ENCODE measurements around the gene ZMIZ1. TPM values are rescaled to one million over a fixed set of nuclear protein-coding genes. Genes with fewer than 3 reads are reported as not detected.

ZMIZ1 gene
- total RNA-seq, 2 donors from 2014 or later: 51.4 to 58.0 TPM

DNA sequence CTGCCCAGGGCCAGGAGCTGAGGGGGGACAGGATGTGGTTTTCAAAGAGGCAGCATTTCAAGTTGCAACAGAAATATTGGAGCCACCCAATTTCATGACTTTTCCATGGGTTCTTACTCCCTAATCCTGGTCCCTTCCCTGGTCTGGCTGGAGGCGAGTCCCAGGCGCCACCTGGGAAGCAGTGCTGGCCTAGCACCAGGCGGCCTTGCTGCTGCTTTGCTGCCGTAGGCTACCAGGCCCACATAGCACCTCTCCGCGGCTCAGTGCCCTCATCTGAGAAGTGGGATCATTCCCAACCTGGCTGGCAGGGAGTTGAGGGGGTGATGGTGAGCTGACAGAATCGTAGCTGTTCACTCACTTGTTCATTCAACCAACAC lies 33.7 kb downstream of the ZMIZ1 start:
- DNase-seq (no peak), ATAC-seq (peak in 1 of 2 donors; percentile 19)
- intact Hi-C loops (cut with DNase I): no loop called here

- intact Hi-C loops (cut with DNase I): no loop called here
- ATAC-seq (peak in 1 of 2 donors; percentile 2), DNase-seq (no peak)
Measured at GRCh38 chr10:79103129-79103528, 34.4 kb downstream of the ZMIZ1 start.

DNA sequence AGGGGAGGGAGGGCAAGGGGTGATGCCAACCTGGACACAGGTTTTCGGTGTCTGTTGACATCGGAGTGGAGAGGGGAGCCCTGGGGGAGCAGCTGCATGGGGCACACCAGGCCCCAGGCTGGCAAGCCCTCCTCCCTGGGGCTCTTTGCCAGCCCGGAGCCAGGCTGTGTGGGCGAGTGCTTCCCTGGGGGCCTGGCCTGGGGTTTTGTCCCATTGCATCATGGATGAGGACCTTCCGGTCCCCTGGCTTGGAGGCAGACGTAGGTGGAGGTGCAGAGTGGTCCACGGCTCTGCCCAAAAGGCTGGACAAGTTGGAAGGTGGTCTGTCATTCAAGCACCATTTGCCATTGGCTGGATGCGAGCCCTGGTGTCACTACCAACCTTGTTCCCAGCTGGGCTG lies 34.8 kb downstream of the ZMIZ1 start:
- ATAC-seq: peak in 1 of 2 donors; percentile 29
- no peak for DNase-seq
- intact Hi-C loops (cut with DNase I): no loop called here

DNA sequence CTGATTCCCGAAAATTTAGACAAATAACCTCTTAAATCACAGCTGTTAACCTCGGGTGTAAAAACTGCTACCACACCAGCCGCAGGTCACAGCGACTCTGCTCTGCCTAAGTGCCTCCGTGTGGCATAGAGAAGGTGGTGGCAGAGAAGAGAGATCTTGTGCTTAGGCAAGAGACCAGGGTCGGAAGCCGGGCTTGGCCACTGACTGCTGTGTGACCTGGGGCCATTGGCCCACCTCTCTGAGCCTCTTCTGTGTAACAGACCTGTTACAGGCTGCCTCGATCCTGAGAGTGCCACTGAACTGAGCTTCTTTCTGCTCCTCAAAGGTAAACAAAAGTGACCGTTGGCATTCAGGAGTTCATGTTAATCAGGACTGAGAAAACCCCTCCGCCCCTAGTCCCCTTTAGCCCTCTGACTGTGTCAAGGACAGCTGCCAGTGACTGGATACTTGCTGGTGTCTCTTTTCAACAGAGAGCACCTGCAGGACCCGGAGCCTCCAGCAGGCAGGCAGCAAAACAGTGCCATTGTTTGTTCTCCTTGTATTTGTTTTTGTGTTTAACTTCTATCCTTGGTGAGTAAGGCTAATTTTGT lies 36.5 kb downstream of the ZMIZ1 start:
- DNase-seq: no peak
- no peak for ATAC-seq
- intact Hi-C loops (cut with DNase I): no loop called here

DNA sequence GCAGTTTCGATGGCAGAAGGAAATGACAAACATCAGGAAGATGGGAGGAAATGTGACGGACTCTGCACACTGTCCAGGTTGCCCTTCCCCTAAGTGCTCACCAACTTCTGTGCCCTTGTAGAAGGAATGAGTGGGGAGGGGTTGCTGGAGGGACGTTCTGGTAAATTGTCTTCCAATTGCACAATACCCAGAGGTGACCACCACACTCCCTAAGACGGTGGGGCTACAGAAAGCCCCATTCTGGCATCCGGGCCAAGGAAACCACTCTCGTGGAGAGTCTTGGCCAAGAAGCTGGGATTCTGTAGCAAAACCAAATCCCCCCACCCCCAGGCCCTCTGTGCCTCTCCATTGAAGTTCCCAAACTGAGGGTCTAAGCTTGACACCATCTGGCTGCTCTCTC lies 37.1 kb downstream of the ZMIZ1 start:
- no peak for DNase-seq
- no peak for ATAC-seq
- intact Hi-C loops (cut with DNase I): no loop called here

DNA sequence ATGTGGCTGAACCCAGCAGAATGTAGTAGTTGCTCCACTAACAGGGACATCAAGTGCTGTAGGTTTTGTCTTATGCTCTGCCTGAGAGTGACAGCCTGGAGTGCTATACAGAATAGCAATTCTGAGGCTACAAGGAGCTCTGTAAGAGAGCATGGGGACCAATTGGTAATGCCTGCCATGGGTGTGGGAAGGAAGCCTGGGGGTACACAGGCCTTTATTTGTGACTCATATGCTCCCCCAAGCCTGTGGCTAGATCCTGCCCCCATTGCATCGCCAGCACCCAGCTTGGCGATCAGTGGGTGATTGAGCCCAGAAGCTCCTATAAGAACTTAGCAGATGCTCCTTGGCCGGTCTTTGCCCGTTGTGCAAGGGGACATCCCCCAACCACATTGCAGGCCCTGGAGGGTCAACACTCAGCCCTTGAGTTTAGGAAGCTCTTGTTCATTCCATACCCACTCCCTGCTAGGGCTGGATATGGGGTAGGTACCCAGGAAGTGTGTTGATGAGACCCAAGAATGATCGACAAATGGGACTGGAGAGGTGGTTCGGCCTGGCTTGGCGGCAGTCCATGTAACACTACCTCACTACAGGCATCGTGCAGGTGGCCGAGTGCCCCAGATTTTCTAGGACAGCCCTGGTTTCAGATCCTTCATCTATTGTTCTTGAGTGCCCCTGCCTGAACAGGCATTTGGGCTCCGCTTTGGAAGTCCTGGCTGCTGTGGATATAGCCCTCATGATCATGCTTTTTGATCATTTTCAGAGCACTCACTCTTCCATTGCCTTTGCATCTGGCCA lies 37.7 kb downstream of the ZMIZ1 start:
- DNase-seq (no peak), ATAC-seq (no peak)
- intact Hi-C loops (cut with DNase I): no loop called here

GRCh38 chr10:79107736-79108264 lies 39.0 kb downstream of the ZMIZ1 start:
- ATAC-seq: no peak
- intact Hi-C loops (cut with DNase I): no loop called here
- no peak for DNase-seq

- intact Hi-C loops (cut with DNase I): no loop called here
- ATAC-seq: no peak
- DNase-seq: no peak
Measured at GRCh38 chr10:79108728-79109127, 40.0 kb downstream of the ZMIZ1 start.

DNA sequence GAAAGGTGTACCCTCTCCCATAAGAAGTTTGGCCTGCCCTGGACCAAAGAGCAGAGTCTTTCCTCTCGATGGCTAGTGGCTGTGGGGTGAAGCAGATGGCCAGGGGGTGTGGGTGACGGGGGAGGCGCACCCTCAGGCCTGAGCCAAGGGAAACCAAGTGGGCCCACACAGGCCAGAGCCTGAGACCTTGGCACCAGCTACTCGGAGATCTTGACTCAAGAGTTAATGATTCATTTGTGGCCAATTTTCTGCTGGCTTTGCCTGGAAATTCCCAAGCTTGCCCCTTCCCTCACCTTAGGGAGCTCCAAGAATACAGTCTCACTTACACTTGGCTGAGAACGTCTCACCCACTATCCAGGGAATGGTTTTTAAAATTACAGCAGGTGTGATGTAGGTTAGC lies 42.7 kb downstream of the ZMIZ1 start:
- ATAC-seq (no peak), DNase-seq (no peak)
- intact Hi-C loops (cut with DNase I): loop anchor here in 1 of 2 donors (5.0 kb wide), 1 partner anchor 34 kb away; no protein-coding TSS in a partner anchor

- ATAC-seq: peak; percentile 30 to 70
- intact Hi-C loops (cut with DNase I): loop anchor here in 1 of 2 donors (5.0 kb wide), 1 partner anchor 35 kb away; no protein-coding TSS in a partner anchor
Measured at GRCh38 chr10:79111846-79112614, 43.3 kb downstream of the ZMIZ1 start.

DNA sequence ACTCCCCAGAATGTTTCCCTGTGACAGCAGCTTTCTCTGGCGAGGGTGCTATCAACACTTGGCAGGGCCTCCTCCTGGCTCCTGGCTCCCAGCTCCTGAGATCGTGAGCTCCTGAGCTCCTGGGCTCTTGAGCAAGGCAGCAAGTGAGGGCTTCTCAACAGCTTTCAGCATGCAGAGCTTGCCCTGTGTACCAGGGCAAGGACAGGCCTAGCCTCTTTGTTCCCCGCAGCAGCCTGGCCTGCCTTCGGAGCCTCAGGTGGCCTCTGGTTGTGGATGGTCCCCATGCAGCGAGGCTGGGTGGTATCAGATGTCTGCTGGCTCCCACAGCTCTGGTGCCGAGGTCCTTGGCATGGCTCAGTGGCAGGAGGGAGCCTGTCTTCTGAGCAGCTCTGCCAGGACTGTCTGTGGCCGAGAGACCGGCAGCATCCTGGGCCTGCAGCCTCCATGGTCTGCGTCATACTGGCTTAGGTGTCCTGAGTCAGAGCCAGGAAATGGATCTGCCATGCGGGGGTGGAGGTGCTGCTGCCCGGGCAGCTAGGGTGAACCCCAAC lies 44.2 kb downstream of the ZMIZ1 start:
- peak; percentile 60 to 82 for ATAC-seq
- intact Hi-C loops (cut with DNase I): loop anchor here in 1 of 2 donors (5.0 kb wide), 1 partner anchor 36 kb away; no protein-coding TSS in a partner anchor
- DNase-seq: peak; percentile 77

More at GRCh38 chr10:79111846-79112614, 43.3 kb downstream of the ZMIZ1 start:
- DNase-seq: peak; percentile 61

DNA sequence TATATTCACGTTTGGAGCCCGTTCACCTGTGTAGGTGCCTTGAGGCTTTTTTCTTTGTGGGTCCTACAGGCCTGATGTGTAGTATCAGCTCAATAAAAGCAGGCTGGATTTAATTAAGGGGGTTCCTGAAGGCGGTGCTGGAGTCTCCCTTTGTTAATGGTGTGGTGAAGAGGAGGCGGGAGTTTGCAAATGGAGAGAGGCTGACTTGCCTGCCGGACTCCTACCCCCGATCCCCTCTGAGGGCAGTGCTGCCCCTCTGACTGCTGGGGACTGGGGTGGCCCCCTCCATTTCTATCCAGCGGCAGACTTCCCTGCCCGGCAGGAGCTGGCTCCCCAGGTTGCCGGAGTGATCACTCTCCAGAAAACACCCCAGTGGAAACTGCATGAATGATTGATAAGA lies 45.1 kb downstream of the ZMIZ1 start:
- ATAC-seq: no peak
- intact Hi-C loops (cut with DNase I): loop anchor here in 1 of 2 donors (5.0 kb wide), 1 partner anchor 37 kb away; no protein-coding TSS in a partner anchor
- no peak for DNase-seq

DNA sequence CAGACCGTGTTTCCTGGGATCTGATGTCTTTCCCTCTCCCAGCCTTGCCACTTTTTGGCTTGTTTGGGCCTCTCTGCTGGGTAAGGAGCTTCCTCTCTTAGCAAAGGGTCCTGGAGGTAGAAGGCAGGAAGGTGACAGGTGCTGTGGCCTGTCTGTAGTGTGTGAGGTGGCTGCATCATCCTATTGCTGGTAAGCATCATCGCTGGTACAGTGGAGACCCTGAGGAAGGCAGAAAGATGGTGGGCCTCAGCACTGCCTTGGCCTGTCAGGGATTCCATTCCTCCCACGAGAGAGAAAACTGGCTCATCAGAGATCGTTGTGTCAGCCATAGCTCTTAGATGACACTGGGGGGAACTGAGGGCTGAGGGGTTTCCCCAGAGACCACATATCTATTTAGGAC lies 46.5 kb downstream of the ZMIZ1 start:
- no peak for ATAC-seq
- DNase-seq: no peak
- intact Hi-C loops (cut with DNase I): no loop called here

GRCh38 chr10:79116368-79116767 lies 47.6 kb downstream of the ZMIZ1 start:
- ATAC-seq: no peak
- no peak for DNase-seq
- intact Hi-C loops (cut with DNase I): no loop called here

DNA sequence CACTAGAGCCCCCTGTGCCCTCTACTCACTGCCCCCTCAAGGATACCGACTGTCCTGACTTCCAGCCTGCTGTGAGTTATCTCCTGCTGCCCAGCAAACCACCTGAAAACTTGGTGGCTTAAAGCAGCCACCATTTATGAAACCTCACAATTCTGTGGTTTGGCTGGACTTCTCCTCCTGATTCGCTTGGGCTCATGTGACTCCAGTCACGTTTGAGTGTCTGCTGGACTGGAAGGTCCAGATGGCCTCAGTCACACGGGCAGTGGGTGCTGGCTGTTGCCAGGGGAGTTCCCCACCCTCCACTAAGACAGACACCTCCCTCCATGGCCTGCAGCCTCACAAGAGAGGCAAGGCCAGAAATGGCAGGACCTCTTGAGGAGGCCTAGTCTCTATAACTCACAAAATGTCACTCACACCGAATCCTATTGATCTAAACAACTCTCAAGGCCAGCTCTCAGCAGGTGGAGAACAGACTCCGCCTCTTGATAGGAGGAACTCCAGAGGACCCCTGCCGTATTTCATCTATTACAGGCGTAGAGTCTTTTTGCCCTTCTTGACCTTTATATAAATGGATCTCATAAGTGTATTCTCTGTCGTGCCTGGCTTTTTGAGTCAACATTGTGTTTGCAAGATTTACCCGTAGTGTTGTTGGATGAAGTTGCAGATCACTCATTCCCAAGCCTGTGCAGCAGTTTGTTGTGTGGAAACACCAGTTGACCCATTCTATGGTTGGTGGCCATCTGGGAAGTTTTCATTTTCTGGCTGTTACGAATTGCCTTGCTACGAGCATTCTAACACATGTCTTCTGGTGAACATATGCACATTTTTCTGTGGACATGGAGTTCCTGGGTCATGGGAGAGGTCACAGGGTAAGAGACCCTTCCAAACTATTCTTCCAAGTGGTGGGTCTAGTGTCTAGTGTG lies 48.3 kb downstream of the ZMIZ1 start:
- peak in 1 of 2 donors; percentile 17 for ATAC-seq
- no peak for DNase-seq
- intact Hi-C loops (cut with DNase I): no loop called here

GRCh38 chr10:79118286-79119202 lies 49.8 kb downstream of the ZMIZ1 start:
- intact Hi-C loops (cut with DNase I): no loop called here
- DNase-seq (no peak), ATAC-seq (no peak)

- no peak for DNase-seq
- ATAC-seq: no peak
- intact Hi-C loops (cut with DNase I): no loop called here
Measured at GRCh38 chr10:79119306-79119705, 50.5 kb downstream of the ZMIZ1 start.

Data from left cardiac atrium (tissue), 4 donors.